OCI-LY7 (cell line): ENCODE measurements around the gene PDAP1. TPM values are rescaled to one million over a fixed set of nuclear protein-coding genes. Genes with fewer than 3 reads are reported as not detected.

Source experiments
- BruUV-seq: library from RNA; stranded (reverse); fragments of 400-500 nt; replicated peaks from 2 replicates; lab custom pipeline; 2021; lab: Mats Ljungman, UMichigan
- CTCF ChIA-PET: fragments of 300-600 bp; sonication (Branson Sonifier 250); formaldehyde crosslinking; loops from one replicate; lab custom pipeline; 2022; ENCODE audit warnings: antibody characterized with exemption; ENCODE audit not compliant: unreplicated experiment; lab: Charles Lee
- POLR2A ChIA-PET: fragments of 300-600 bp; sonication (Branson Sonifier 250); formaldehyde crosslinking; loops from one replicate; lab custom pipeline; 2022; ENCODE audit warnings: antibody characterized with exemption; lab: Charles Lee
- DNase-seq: peaks from one replicate; pipeline ENCODE4 v3.0.0-alpha.2; 2015; ENCODE audit warnings: low spot score
- H2AFZ ChIP-seq: fragments of 200-600 bp; sonication (generic), shearing (Covaris generic); 2 replicates; pipeline ENCODE4 v1.6.1; 2014; ENCODE audit warnings: mild to moderate bottlenecking, antibody characterized with exemption, low read length, moderate library complexity
- H3K27ac ChIP-seq: fragments of 200-600 bp; sonication (generic); 2 replicates; pipeline ENCODE4 v1.5.1; 2014; ENCODE audit warnings: mixed run types, low read depth, mild to moderate bottlenecking, moderate library complexity, low read length, inconsistent platforms; ENCODE audit not compliant: poor library complexity, severe bottlenecking
- H3K36me3 ChIP-seq: fragments of 200-600 bp; sonication (generic); 2 replicates; pipeline ENCODE4 v1.6.1; 2014; ENCODE audit warnings: mild to moderate bottlenecking, antibody characterized with exemption, low read length, moderate library complexity, mixed read lengths; ENCODE audit not compliant: insufficient read depth
- H3K4me1 ChIP-seq: fragments of 200-600 bp; sonication (generic); 2 replicates; pipeline ENCODE4 v1.5.1; 2014; ENCODE audit warnings: mild to moderate bottlenecking, low read length; ENCODE audit not compliant: insufficient read depth, poor library complexity, severe bottlenecking
- H3K4me2 ChIP-seq: fragments of 200-600 bp; sonication (generic); 2 replicates; pipeline ENCODE4 v1.6.1; 2014; ENCODE audit warnings: mild to moderate bottlenecking, low read length
- H3K4me3 ChIP-seq: fragments of 200-600 bp; sonication (generic); 2 replicates; pipeline ENCODE4 v1.5.1; 2014; ENCODE audit warnings: mild to moderate bottlenecking, low read depth, low read length; ENCODE audit not compliant: poor library complexity, severe bottlenecking
- H3K79me2 ChIP-seq: fragments of 200-600 bp; sonication (generic); 2 replicates; pipeline ENCODE4 v1.6.1; 2016; ENCODE audit warnings: low read depth, mild to moderate bottlenecking, low read length, moderate library complexity, mixed read lengths; ENCODE audit not compliant: insufficient read depth
- H3K9me2 ChIP-seq: fragments of 200-600 bp; sonication (generic); 2 replicates; pipeline ENCODE4 v1.6.1; 2016; ENCODE audit warnings: mild to moderate bottlenecking, low read length, mixed read lengths; ENCODE audit not compliant: insufficient read depth
- H3K9me3 ChIP-seq: fragments of 200-600 bp; sonication (generic); 2 replicates; pipeline ENCODE4 v1.6.1; 2014; ENCODE audit warnings: mild to moderate bottlenecking, mixed run types, low read length, mixed read lengths
- H4K20me1 ChIP-seq: fragments of 200-600 bp; sonication (generic); 2 replicates; pipeline ENCODE4 v1.6.1; 2014; ENCODE audit warnings: mild to moderate bottlenecking, antibody characterized with exemption, low read length, moderate library complexity, mixed read lengths; ENCODE audit not compliant: insufficient read depth
- EZH2phosphoT487 ChIP-seq: fragments of 200-600 bp; sonication (generic); IDR thresholded peaks from 2 replicates; pipeline ENCODE4 v1.6.1; 2018; ENCODE audit warnings: low read depth, borderline replicate concordance, mild to moderate bottlenecking, mixed run types, antibody characterized with exemption, low read length, moderate library complexity, mixed read lengths
- intact Hi-C: fragments of 100-400 bp; cut with micrococcal nuclease; formaldehyde crosslinking; loops from one replicate; pipeline ENCODE4 v1.10.0; 2022; ENCODE audit not compliant: unreplicated experiment
- total RNA-seq, 2 experiments: library from RNA; depleted of rRNA in 1 of 2; stranded (reverse); fragments of >200 nt in 1 of 2; shearing (Covaris generic) in 1 of 2; gene quantifications; 2 replicates each; pipeline ENCODE4 v1.2.3, GENCODE V29; 2014 to 2022
- TF ChIP-seq, protein P1 (sequence below): fragments of 200-600 bp; sonication (generic); conservative IDR thresholded peaks from 2 replicates; pipeline ENCODE4 v1.5.1; 2014; ENCODE audit warnings: mild to moderate bottlenecking, antibody characterized with exemption, low read length, moderate library complexity, mixed read lengths

Gene PDAP1
- total RNA-seq, 2 experiments from 2014 or later, result 33.7 to 135 TPM

GRCh38 chr7:99449326-99449725 is 40.9 kb upstream of the PDAP1 start:
- Histone ChIP-seq H3K4me1 (no peaks in the 10 kb centered on the region), H4K20me1 (no peaks in the 10 kb centered on the region; the same call in 1 of the 2 replicates), H3K9me3 (no peaks in the 10 kb centered on the region), H2AFZ (no peak overlapping the region), H3K36me3 (peaks cover 94% of the 10 kb centered on the region), H3K79me2 (no peaks in the 10 kb centered on the region), H3K27ac (no peak overlapping the region), H3K9me2 (no peaks in the 10 kb centered on the region), H3K4me2 (no peak overlapping the region), H3K4me3 (no peak overlapping the region)
- CTCF ChIA-PET, result no interaction called here
- POLR2A ChIA-PET, result no interaction called here
- no peak for DNase-seq
- BruUV-seq, result no TSS peak
- TF ChIP-seq EZH2phosphoT487, result no peak
- TF ChIP-seq, protein P1, sequence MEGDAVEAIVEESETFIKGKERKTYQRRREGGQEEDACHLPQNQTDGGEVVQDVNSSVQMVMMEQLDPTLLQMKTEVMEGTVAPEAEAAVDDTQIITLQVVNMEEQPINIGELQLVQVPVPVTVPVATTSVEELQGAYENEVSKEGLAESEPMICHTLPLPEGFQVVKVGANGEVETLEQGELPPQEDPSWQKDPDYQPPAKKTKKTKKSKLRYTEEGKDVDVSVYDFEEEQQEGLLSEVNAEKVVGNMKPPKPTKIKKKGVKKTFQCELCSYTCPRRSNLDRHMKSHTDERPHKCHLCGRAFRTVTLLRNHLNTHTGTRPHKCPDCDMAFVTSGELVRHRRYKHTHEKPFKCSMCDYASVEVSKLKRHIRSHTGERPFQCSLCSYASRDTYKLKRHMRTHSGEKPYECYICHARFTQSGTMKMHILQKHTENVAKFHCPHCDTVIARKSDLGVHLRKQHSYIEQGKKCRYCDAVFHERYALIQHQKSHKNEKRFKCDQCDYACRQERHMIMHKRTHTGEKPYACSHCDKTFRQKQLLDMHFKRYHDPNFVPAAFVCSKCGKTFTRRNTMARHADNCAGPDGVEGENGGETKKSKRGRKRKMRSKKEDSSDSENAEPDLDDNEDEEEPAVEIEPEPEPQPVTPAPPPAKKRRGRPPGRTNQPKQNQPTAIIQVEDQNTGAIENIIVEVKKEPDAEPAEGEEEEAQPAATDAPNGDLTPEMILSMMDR, result no peak
- intact Hi-C loops, result no loop called here

GRCh38 chr7:99448855-99449254 is 40.5 kb upstream of the PDAP1 start:
- H3K79me2 ChIP-seq, result no peaks in the 10 kb centered on the region
- no peak overlapping the region for H3K4me2 ChIP-seq
- BruUV-seq, result no TSS peak
- no peak overlapping the region for H3K4me3 ChIP-seq
- H3K9me3 ChIP-seq, result no peaks in the 10 kb centered on the region
- H3K4me1 ChIP-seq, result no peaks in the 10 kb centered on the region
- intact Hi-C loops, result no loop called here
- no peaks in the 10 kb centered on the region; the same call in 1 of the 2 replicates for H4K20me1 ChIP-seq
- no peak for TF ChIP-seq EZH2phosphoT487
- TF ChIP-seq, protein P1, result no peak
- no peak for DNase-seq
- POLR2A ChIA-PET, result no interaction called here
- no peak overlapping the region for H3K27ac ChIP-seq
- H3K9me2 ChIP-seq, result no peaks in the 10 kb centered on the region
- H2AFZ ChIP-seq, result no peak overlapping the region
- CTCF ChIA-PET, result no interaction called here
- H3K36me3 ChIP-seq, result peaks cover 94% of the 10 kb centered on the region

DNA sequence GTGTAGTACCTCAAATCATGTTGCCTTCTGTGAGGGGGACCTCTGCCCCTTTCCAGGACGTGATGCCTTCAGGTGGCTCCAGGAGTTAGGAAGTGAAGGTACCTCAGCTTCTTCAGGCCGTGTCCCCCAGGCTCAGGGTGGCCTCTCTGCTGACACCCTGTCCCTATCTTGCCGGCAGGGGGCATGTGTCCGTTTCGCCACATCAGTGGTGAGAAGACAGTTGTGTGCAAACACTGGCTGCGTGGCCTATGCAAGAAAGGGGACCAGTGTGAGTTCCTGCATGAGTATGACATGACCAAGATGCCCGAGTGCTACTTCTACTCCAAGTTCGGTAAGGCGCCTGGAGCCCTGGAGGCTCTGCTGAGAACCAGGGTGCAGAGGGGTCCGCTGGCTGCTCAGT is 39.5 kb upstream of the PDAP1 start:
- Histone ChIP-seq H3K36me3 (peaks cover 94% of the 10 kb centered on the region), H4K20me1 (no peaks in the 10 kb centered on the region; the same call in 1 of the 2 replicates), H3K4me3 (no peak overlapping the region), H3K4me1 (no peaks in the 10 kb centered on the region), H3K27ac (no peak overlapping the region), H3K79me2 (no peaks in the 10 kb centered on the region), H3K9me2 (no peaks in the 10 kb centered on the region), H3K9me3 (no peaks in the 10 kb centered on the region), H3K4me2 (no peak overlapping the region), H2AFZ (no peak overlapping the region)
- CTCF ChIA-PET, result no interaction called here
- no peak for DNase-seq
- POLR2A ChIA-PET, result no interaction called here
- TF ChIP-seq, protein P1, result no peak
- TF ChIP-seq EZH2phosphoT487, result no peak
- no TSS peak for BruUV-seq
- intact Hi-C loops, result no loop called here
